ENCODE measurements around the gene LMAN2L. TPM values are rescaled to one million over a fixed set of nuclear protein-coding genes. Genes with fewer than 3 reads are reported as not detected.

LMAN2L gene
- total RNA-seq, 1 donor from 2014 or later, result 26.2 TPM

DNA sequence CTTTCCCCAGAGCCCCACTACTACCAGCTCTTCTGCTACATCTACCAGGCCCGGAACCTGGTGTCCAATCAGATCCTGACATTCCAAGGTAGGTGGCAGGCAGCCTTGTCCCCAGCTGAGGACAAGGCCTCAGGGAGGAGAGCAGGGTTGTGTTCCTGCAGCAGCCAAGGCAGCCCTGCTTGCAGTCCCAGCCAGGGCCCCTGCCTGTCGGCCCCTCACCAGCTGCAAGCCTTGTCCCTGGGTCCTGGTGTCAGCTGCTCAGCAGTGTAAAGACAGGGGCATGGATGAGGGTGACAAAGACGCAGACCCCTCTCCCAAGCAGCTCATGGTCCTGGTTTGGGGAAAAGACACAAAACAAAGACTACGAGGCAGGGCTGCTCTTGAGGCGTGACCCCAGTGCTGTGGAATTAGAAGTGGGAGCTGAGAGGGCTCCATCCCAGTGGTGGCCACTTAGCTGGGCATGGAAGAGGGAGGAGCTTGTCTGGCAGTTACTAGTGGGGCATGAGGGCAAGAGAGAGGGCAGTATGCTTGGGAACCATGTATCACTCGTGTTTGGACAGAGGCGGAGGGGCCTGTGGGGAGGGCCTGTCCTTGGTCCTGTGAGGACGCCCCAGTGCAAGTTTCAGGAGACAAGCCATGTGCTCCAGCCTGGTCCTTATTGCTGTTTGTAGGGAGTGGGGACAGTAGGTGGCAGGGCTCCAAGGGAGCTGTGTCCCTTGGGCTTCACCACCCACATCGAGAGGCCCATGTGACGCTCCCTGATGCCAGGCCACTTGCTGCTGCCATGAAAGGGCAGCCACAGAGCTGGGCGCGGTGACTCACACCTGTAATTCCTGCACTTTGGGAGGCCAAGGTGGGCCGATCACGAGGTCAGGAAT is 47.5 kb downstream of the LMAN2L start:
- DNase-seq (ENCODE audit: missing footprints) (no peak), ATAC-seq (no peak)
- intact Hi-C loops (cut with DNase I), result no loop called here

GRCh38 chr2:96691022-96691612 is 48.7 kb downstream of the LMAN2L start:
- DNase-seq (ENCODE audit: missing footprints), result no peak
- intact Hi-C loops (cut with DNase I), result no loop called here
- ATAC-seq, result no peak

DNA sequence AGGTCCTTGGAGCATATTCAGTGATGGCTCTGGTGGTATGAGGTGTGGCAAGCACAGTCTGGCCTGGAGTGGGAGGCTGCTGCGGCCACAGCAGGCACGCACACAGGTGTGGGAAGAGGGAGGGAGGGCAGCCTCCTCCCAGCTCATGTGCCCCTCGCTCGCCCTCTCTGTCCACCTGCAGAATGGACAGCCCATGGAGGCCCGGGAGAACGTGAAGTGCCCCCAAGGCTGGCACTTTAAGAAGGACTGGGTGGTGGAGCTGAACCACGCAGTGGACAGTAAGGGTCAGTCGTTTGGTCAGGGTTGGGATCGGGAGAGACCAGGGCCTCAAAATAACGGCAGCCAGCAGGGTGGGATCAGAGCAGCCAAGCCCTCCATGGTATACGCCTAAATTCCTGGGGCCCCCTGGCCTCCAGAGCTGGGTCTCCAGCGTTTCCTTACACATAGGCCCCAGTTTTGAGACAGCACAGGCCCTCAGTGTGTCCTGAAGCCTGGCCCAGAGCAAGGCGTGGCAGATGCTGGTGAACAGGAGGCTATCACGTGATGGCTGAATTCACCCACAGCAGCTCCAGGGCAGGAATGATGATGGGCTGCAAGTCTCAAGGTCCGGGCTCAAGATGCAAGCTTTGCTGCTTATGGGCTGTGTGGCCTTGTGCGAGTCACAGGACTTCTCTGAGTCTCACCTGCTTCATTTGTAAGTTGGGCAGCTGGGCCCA is 49.4 kb downstream of the LMAN2L start:
- no peak for DNase-seq (ENCODE audit: missing footprints)
- no peak for ATAC-seq
- intact Hi-C loops (cut with DNase I), result no loop called here

DNA sequence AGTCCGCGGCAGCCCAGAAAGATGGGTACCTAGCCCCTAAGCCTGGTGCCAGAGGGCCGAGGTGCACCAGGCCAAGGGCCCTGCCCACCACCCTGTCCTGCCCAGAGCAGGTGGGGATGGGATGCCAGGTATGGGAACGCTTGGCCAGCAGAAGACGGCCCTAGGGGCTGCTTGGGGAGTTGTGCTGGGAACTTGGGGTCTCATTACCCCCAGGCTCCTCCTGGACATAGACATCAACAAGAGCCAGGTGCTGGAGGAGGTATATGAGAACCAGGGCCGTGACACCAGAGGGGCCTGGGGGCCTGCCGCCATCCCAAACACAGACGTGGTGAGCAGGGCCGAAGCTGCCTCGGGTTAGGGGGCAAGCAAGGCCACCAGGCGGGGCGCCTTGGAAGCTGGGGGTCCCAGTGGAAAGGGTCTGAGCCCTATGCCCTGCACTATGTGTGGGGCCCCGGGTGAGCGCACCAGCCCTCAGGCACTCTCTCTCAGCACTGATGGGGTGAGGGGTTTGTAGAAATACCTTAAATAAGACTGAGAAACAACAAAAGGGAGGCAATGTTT is 50.4 kb downstream of the LMAN2L start:
- ATAC-seq, result no peak
- DNase-seq (ENCODE audit: missing footprints), result no peak
- intact Hi-C loops (cut with DNase I), result no loop called here

DNA sequence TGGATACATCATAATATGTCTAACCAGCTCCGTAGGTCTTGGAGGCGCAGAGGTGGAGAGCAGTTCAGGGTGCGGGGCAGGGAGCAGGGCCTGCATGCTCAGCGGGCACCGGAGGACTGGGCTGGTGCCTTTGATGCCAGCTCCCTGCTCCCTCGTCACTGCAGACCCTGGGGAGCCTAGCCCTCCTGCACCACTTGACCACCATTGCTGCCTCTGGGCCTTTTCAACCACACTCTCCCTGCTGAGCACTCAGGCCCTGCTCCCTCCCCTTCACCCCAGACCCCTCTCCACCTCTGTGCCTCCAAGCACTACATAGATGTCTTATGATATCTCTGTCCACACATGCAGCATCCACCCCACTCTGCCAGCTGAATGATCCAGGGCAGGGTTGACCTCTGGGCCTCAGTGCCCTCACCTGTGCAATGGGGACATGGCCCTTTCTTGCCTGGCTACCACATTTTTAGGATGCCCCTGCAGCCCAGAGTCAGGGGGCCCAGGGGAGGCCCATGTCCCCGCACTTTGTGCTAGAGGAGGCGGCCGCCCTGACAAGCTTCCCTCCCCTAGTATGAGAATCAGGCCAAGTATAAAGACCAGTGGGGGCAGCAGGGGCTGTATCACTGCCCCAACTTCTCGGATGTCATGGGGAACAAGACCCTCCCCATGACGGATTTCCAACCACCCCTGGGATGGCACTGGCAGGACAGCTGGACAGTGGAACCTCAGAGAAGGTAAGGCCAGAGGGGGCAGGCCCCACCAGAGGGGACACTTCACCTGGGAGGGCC is 51.0 kb downstream of the LMAN2L start:
- ATAC-seq, result no peak
- no peak for DNase-seq (ENCODE audit: missing footprints)
- intact Hi-C loops (cut with DNase I), result no loop called here

- ATAC-seq (no peak), DNase-seq (ENCODE audit: missing footprints) (peak; percentile 15)
- intact Hi-C loops (cut with DNase I), result no loop called here
These were observed 51.9 kb downstream of the LMAN2L start for GRCh38 chr2:96687711-96688640.

DNA sequence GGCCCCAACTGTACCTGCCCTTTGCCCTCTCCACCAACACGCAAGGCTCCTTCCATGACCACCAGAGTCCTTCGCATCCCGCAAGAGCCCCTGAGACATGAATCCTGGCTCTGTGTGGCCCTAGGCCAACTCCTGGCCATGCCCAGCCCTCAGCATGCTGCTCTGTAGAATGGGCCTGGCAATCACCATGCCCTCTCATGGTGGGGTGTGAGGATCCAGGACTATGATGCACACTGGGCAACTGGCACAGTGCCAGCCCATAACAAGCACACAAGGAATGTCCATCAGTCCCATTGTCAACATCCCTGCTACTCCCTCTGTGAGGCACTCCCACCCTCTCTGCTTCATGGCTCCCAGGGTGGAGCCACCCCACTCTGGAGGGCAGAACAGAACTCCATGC is 52.6 kb downstream of the LMAN2L start:
- ATAC-seq, result no peak
- no peak for DNase-seq (ENCODE audit: missing footprints)
- intact Hi-C loops (cut with DNase I), result no loop called here

- intact Hi-C loops (cut with DNase I), result no loop called here
- ATAC-seq, result peak; percentile 32
- DNase-seq (ENCODE audit: missing footprints), result no peak
These were observed 54.0 kb downstream of the LMAN2L start for GRCh38 chr2:96685577-96686459.

DNA sequence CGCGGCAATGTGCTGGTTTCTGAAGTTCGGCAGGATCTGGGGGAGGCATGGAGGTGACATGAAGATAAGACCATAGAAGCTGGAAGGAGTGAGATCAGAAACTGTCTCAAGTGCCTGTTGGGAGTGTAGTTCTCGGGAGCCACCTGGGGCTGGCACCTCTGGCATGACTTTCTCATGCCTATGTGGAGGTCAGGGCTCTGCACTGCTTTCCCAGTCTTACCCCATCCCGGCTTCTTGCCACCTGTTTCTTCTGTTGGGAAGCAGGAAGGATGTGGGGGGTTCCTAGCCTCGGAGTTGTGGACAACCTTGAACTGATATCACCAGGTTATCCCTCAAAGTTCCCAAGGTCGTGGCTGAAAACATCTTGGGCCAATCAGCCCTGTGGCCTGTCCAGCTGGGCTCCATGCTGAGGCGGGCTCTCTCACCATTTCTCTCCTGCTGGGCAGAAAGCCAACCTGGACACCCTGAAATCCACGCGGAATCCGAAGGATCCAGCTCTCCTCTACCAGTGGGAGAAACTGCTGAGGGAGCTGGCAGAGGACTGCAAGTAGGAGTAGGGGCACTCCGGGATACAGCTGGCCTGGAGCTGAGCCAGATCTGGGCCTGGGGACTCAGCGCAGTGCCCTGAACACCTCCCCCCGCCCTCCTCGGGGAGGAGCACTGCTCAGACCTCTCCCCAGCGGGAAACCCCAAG is 54.8 kb downstream of the LMAN2L start:
- ATAC-seq (peak; percentile 9), DNase-seq (ENCODE audit: missing footprints) (no peak)
- intact Hi-C loops (cut with DNase I), result no loop called here

DNA sequence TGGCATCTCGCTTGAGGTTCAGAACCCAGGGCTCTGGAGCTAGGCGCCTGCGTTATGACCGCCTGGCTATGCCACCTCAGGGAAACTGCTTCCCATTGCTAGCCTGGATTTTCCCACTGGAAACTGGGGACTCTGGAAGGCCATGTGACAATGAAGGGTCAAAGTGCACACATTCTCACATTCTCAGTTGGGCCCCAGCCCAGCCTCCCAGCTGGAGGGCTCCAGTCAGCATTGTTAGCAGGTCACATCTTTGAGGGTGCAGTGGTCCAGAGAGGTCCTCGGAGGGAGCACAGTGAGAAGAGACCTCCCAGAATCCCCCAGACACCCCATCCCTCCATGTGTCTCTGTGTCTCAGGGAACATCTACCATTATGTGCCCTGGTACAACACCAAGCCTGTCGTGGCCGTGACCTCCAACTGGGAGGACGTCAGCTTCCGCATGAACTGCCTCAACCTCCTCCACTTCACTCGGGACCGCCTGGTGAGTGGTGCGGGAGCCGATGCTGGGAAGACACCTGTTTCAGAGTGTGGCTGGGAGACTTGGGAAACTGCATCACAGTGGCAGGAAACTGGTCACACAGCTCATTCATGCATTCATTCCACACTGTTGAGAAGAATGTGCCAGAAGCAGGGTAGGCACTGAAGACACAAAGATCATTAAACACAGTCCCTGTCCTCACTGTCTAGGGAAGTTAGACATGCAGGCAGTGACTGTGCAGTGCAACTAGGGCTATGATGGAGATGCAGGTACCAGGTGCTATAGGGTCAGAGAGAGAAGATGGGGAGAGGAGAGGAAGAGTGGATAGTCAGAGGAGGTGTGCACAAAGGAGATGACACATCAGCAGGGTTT is 55.7 kb downstream of the LMAN2L start:
- ATAC-seq, result no peak
- DNase-seq (ENCODE audit: missing footprints), result no peak
- intact Hi-C loops (cut with DNase I), result no loop called here

GRCh38 chr2:96683307-96683706 is 56.6 kb downstream of the LMAN2L start:
- no peak for ATAC-seq
- intact Hi-C loops (cut with DNase I), result no loop called here
- DNase-seq (ENCODE audit: missing footprints), result no peak

DNA sequence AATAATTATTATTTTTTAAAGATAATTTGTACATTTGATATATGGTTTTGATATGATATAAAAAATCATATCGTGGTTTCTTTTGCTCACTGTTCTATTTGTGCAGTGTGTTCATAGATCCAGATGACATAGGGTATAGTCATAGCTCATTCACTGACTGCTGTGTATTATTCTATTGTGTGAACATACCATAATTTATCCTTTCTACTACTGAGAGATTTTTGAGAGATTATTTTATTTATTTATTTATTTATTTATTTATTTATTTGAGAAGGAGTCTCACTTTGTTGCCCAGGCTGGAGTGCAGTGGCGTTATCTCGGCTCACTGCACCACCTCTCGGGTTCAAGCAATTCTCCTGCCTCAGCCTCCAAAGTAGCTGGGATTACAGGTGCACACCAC is 58.3 kb downstream of the LMAN2L start:
- DNase-seq (ENCODE audit: missing footprints), result no peak
- no peak for ATAC-seq
- intact Hi-C loops (cut with DNase I), result no loop called here

DNA sequence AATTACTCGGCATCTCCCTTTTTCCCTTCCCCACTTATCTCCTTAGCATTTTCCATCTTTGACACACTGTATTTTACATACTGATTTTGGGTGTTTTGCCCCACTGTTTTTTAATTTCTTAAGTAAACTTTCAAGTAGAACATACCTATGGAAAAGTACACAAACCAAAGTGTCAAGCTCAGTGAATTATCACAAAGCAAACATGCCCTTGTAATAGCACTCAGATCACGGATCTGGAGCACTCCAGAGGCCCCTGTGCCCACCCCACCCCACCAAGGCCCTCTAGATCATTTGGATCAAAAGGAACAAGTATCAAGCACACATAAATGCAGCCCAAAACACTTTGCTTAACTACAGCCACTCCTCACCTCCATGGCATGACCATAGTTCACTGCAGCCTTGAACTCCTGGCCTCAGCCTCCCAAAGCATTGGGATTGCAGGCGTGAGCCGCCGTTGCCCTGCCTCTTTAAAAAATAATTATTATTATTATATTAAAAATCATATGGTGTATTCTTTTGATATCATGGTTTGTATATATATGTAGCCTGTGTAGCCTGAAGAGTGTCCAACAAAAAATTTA is 59.2 kb downstream of the LMAN2L start:
- DNase-seq (ENCODE audit: missing footprints), result no peak
- ATAC-seq, result no peak
- intact Hi-C loops (cut with DNase I), result no loop called here

- DNase-seq (ENCODE audit: missing footprints) (no peak), ATAC-seq (no peak)
- intact Hi-C loops (cut with DNase I), result no loop called here
These were observed 60.0 kb downstream of the LMAN2L start for GRCh38 chr2:96679848-96680247.

DNA sequence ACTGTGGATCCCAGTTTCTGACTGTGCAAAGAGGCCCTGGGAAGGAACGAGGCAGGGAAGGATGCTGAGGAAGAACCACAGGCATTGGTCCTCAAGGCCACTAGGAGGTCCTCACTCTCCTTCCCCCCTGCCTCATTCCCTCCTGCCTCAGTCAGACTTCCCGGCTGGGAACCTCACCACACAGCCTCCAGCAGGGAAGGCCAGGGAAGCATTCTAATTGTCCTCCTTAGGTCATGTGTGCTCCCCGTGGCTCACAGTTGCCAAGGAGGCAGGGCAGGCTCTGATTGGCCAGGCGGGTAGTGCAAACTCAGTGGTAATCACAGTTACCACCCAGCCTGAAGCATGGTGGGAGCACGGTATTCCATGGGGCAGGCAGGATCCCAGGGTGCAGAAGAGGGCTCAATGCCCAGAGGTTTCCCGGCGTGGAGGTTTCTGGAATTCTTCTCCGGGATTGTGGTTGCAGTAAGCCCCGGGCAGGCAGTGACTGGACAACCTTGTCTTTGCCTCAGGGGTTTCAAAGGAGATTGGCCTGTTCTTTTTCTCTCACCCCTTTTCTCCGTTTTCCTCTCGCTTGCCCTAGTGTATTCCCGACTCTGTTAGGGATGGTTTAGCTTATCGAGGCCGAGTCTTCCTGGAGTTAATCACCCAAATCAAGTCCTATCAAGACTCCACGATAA is 70.2 kb downstream of the LMAN2L start:
- DNase-seq (ENCODE audit: missing footprints), result no peak
- intact Hi-C loops (cut with DNase I), result no loop called here
- ATAC-seq, result no peak

Measured in Right ventricle myocardium inferior (tissue), 1 donor.